ENCODE results near the gene DRC7. TPM values are rescaled to one million over a fixed set of nuclear protein-coding genes. Genes with fewer than 3 reads are reported as not detected.

The DRC7 gene
- total and polyA plus RNA-seq, 9 of the 15 experiments (the other 6 are each of a cell fraction or from before 2014, with no cell fraction given): 0.04 to 0.33 (median 0.12) TPM; not detected in 3

DNA sequence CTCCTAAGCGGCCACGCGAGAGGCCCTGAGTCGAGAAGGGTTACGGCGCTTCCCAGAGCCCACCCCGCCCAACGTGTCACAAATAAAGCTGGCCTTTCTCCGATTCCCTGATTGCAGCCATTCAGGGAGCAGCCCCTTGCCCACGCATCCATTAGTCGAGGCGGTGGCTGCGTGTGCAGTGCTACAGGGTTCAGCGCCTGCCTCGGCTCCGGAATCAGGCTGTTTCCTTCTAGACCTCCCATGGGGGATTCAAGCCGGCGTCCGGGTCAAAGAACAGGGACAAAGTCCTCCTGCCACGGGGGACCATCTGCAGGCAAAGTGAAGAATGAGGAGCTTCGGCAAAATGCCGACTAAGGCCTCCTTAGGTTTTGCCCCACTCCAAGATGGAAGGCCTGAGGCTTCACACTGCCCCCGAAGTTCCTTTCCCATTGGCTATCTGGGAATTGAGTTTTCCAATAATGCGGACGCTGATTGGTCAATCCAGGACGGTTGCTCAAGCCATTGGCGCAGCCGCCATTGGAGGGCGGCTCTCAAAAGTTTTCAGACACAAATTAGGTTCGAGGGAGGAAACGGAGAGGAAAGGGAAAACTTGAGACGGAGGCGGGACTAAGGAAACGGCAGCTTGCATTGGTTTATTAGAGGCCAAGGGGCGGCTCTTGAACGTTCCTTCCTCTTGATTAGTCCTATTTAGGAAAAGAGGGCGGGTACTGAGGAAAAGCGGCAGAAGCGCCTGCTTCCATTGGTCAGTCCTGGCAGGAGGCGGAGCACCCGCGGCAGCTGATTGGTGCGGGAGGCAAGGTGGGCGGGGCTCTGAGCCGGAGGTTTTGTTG, 40.5 kb downstream of the DRC7 start (continued):
- TF ChIP-seq HIVEP1 (CRISPR knock-in tag; IDR thresholded peaks at IDR 0.05) (no peak), MYBL2 (IDR thresholded peaks at IDR 0.05; ENCODE audit: low read depth) (peak; percentile 16; the same call in 1 of the 2 replicates), MYBL2 (CRISPR knock-in tag; IDR thresholded peaks at IDR 0.05; ENCODE audit: borderline replicate concordance) (no peak), CREB1 (IDR thresholded peaks at IDR 0.05) (peak; percentile 12), CREB1 (CRISPR knock-in tag; IDR thresholded peaks at IDR 0.05) (no peak), PHB (CRISPR knock-in tag; IDR thresholded peaks at IDR 0.05) (0 out of 2 replicates have a peak, but pooled peaks have one; percentile 44), FOXP1 (CRISPR knock-in tag; IDR thresholded peaks at IDR 0.05) (no peak), GTF2A2 (tag; IDR thresholded peaks at IDR 0.05) (no peak), CEBPG (CRISPR knock-in tag; IDR thresholded peaks at IDR 0.05) (peak; percentile 35; the same call in 1 of the 2 replicates), CEBPG (tag; conservative IDR thresholded peaks at IDR 0.05 in 1 of 2, IDR thresholded peaks at IDR 0.05 in 1 of 2) (peak; percentile 60 to 90), EGR1 (conservative IDR thresholded peaks at IDR 0.05) (peak; percentile 75), LEF1 (IDR thresholded peaks at IDR 0.05) (peak; percentile 60; the same call in 1 of the 2 replicates), MTA1 (IDR thresholded peaks at IDR 0.05; ENCODE audit: borderline replicate concordance) (no peak), HMBOX1 (IDR thresholded peaks at IDR 0.05) (0 out of 2 replicates have a peak, but pooled peaks have one; percentile 28), FOXJ3 (CRISPR knock-in tag; IDR thresholded peaks at IDR 0.05) (no peak), CHD1 (IDR thresholded peaks at IDR 0.05; ENCODE audit: low read length) (peak; percentile 35), TOE1 (IDR thresholded peaks at IDR 0.05; ENCODE audit: borderline replicate concordance) (no peak), TOE1 (CRISPR knock-in tag; IDR thresholded peaks at IDR 0.05; ENCODE audit: borderline replicate concordance, low read depth) (no peak), TAF1 (IDR thresholded peaks at IDR 0.05; ENCODE audit: control insufficient read depth, extremely low read depth, insufficient read depth, low read length, severe bottlenecking) (peak; percentile 76), FIP1L1 (IDR thresholded peaks at IDR 0.05; ENCODE audit: low read depth, low read length, poor library complexity, severe bottlenecking) (peak; percentile 29), TBP (optimal IDR thresholded peaks at IDR 0.05; ENCODE audit: low read depth, low read length) (peak; percentile 90), SP2 (IDR thresholded peaks at IDR 0.05; ENCODE audit: extremely low read depth, low read depth, low read length, poor library complexity, severe bottlenecking) (peak; percentile 82), CEBPB (tag; IDR thresholded peaks at IDR 0.05) (peak; percentile 86)
- TF ChIP-seq, protein P1, sequence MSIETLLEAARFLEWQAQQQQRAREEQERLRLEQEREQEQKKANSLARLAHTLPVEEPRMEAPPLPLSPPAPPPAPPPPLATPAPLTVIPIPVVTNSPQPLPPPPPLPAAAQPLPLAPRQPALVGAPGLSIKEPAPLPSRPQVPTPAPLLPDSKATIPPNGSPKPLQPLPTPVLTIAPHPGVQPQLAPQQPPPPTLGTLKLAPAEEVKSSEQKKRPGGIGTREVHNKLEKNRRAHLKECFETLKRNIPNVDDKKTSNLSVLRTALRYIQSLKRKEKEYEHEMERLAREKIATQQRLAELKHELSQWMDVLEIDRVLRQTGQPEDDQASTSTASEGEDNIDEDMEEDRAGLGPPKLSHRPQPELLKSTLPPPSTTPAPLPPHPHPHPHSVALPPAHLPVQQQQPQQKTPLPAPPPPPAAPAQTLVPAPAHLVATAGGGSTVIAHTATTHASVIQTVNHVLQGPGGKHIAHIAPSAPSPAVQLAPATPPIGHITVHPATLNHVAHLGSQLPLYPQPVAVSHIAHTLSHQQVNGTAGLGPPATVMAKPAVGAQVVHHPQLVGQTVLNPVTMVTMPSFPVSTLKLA (conservative IDR thresholded peaks at IDR 0.05): peak; percentile 21 to 50; a peak in 2 of 4 replicates
- TF ChIP-seq, protein P2, sequence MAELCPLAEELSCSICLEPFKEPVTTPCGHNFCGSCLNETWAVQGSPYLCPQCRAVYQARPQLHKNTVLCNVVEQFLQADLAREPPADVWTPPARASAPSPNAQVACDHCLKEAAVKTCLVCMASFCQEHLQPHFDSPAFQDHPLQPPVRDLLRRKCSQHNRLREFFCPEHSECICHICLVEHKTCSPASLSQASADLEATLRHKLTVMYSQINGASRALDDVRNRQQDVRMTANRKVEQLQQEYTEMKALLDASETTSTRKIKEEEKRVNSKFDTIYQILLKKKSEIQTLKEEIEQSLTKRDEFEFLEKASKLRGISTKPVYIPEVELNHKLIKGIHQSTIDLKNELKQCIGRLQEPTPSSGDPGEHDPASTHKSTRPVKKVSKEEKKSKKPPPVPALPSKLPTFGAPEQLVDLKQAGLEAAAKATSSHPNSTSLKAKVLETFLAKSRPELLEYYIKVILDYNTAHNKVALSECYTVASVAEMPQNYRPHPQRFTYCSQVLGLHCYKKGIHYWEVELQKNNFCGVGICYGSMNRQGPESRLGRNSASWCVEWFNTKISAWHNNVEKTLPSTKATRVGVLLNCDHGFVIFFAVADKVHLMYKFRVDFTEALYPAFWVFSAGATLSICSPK (IDR thresholded peaks at IDR 0.05; ENCODE audit: borderline replicate concordance): no peak
